Ectodermal cell (in vitro differentiated cells): ENCODE results near the gene COX10.

Experiments
- H3K27ac ChIP-seq: 2 replicates; pipeline ENCODE4 v1.7.0; 2013; ENCODE audit warnings: mild to moderate bottlenecking, low read depth, low read length; ENCODE audit not compliant: insufficient read depth, poor library complexity, severe bottlenecking
- H3K27me3 ChIP-seq: 2 replicates; pipeline ENCODE4 v1.7.0; 2013; ENCODE audit warnings: mild to moderate bottlenecking, low read length; ENCODE audit not compliant: insufficient read depth, control insufficient read depth, poor library complexity, severe bottlenecking
- H3K36me3 ChIP-seq: one replicate; pipeline ENCODE4 v1.7.0; 2013; ENCODE audit warnings: low read length; ENCODE audit not compliant: control insufficient read depth, insufficient read depth
- H3K4me1 ChIP-seq: one replicate; pipeline ENCODE4 v1.7.0; 2013; ENCODE audit warnings: low read length; ENCODE audit not compliant: control insufficient read depth, insufficient read depth
- H3K4me3 ChIP-seq: 2 replicates; pipeline ENCODE4 v1.7.0; 2013; ENCODE audit warnings: low read depth, low read length, control low read depth; ENCODE audit not compliant: insufficient read depth
- H3K9me3 ChIP-seq: 2 replicates; pipeline ENCODE4 v1.7.0; 2013; ENCODE audit warnings: mild to moderate bottlenecking, low read length, moderate library complexity; ENCODE audit not compliant: control insufficient read depth
- WGBS, 2 experiments: methylation state at CpG; one replicate each; pipeline ENCODE4 v1.1.7; 2013; ENCODE audit warnings: missing lambda C conversion rate in 2 of 2; 5-methylcytosine and 5-hydroxymethylcytosine counted together

Gene COX10

GRCh38 chr17:14138649-14139048 lies 69.3 kb downstream of the COX10 start:
- peaks cover 4% of the 10 kb centered on the region for H3K4me1 ChIP-seq
- no peak overlapping the region for H3K4me3 ChIP-seq
- H3K36me3 ChIP-seq = no peaks in the 10 kb centered on the region
- no peak overlapping the region for H3K27ac ChIP-seq
- WGBS, 2 experiments = 86 to 91% methylated on average over 6 to 7 of the region's 7 CpGs
- H3K9me3 ChIP-seq = no peaks in the 10 kb centered on the region
- H3K27me3 ChIP-seq = no peaks in the 10 kb centered on the region

- peaks cover 4% of the 10 kb centered on the region for H3K4me1 ChIP-seq
- no peak overlapping the region for H3K4me3 ChIP-seq
- no peaks in the 10 kb centered on the region for H3K27me3 ChIP-seq
- 79 to 86% methylated on average over 3 of the region's 3 CpGs for WGBS, 2 experiments
- no peaks in the 10 kb centered on the region for H3K9me3 ChIP-seq
- H3K36me3 ChIP-seq = no peaks in the 10 kb centered on the region
- no peak overlapping the region for H3K27ac ChIP-seq
Measured at GRCh38 chr17:14143688-14144087, 74.4 kb downstream of the COX10 start.

GRCh38 chr17:14144508-14144907 lies 75.2 kb downstream of the COX10 start:
- Histone ChIP-seq H3K36me3 (no peaks in the 10 kb centered on the region), H3K27me3 (no peaks in the 10 kb centered on the region), H3K9me3 (no peaks in the 10 kb centered on the region), H3K27ac (no peak overlapping the region), H3K4me1 (peaks cover 4% of the 10 kb centered on the region), H3K4me3 (no peak overlapping the region)
- 82 to 94% methylated on average over 3 of the region's 4 CpGs for WGBS, 2 experiments

DNA sequence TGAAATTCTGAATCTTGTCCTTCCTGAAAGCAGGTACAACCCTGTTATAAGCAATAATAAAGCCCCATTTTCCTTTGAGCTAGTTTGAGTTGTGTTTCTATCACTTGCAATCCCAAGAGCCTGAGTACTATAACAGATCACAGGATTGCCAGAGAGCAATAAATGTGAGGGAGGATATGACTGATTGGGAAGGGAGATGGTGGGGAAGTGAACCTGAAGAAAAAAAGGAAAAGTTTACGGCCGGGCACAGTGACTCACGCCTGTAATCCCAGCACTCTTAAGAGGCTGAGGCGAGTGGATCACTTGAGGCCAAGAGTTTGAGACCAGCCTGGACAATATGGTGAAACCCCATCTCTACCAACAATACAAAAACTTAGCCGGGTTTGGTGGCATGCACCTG lies 80.4 kb downstream of the COX10 start:
- WGBS, 2 experiments = 87 to 90% methylated on average over 5 of the region's 5 CpGs
- H3K27ac ChIP-seq = no peak overlapping the region
- H3K4me3 ChIP-seq = no peak overlapping the region

DNA sequence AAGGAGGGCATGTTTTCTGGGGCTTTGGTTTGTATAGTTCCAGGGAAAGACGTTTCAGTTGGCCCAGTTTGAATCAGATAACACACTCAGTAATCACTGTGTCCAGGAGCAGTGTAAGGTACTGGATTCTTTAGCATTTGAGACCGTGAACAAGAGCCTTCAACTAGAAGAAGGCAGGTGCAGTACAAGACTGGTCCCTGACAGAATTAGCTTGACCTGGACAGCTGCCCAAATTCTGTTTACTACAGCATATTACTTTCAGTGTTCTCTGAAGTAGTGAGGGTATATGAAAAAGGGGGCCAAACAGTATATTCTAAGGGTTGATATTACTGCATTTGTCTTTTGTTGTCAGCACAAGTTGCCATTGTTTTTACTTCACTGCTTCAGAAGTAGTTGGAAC lies 81.3 kb downstream of the COX10 start:
- Histone ChIP-seq H3K4me1 (no peaks in the 10 kb centered on the region), H3K27me3 (no peaks in the 10 kb centered on the region), H3K27ac (no peak overlapping the region), H3K9me3 (no peaks in the 10 kb centered on the region), H3K36me3 (no peaks in the 10 kb centered on the region), H3K4me3 (no peak overlapping the region)
- WGBS, 2 experiments = 92 to 93% methylated on average over 2 of the region's 2 CpGs

More for the DNA sequence above, 80.4 kb downstream of the COX10 start:
- H3K27me3 ChIP-seq = no peaks in the 10 kb centered on the region
- peaks cover 2% of the 10 kb centered on the region for H3K4me1 ChIP-seq
- H3K9me3 ChIP-seq = no peaks in the 10 kb centered on the region
- H3K36me3 ChIP-seq = no peaks in the 10 kb centered on the region

DNA sequence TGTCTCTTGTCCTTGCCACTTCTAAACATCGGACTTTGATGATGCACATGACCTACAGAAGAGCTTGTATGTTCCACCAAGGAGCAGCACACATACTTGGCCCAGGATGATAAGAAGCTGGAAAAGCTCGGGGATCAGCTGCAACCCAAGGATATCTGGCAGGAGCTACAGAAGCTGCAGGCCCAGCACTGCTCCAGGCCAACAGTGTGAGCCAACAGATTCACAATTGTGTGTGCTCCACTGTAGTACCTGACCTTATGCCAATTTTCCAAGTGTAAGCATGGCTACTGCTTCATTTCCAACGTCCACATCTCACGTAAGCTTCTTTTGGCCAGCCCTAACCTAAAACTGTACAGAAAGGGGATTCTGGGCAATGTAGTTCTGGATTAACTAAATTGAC lies 83.4 kb downstream of the COX10 start:
- no peaks in the 10 kb centered on the region for H3K4me1 ChIP-seq
- no peaks in the 10 kb centered on the region for H3K27me3 ChIP-seq
- 92% methylated on average over 4 of the region's 4 CpGs for WGBS, 2 experiments
- no peak overlapping the region for H3K4me3 ChIP-seq
- no peaks in the 10 kb centered on the region for H3K36me3 ChIP-seq
- no peak overlapping the region for H3K27ac ChIP-seq
- no peaks in the 10 kb centered on the region for H3K9me3 ChIP-seq

GRCh38 chr17:14153374-14153773 lies 84.1 kb downstream of the COX10 start:
- no peak overlapping the region for H3K27ac ChIP-seq
- WGBS, 2 experiments = 100% methylated on average over 1 of the region's 1 CpG; no CpG with 5 or more reads in 1 of the 2 experiments
- no peaks in the 10 kb centered on the region for H3K27me3 ChIP-seq
- no peaks in the 10 kb centered on the region for H3K4me1 ChIP-seq
- no peaks in the 10 kb centered on the region for H3K9me3 ChIP-seq
- no peak overlapping the region for H3K4me3 ChIP-seq
- no peaks in the 10 kb centered on the region for H3K36me3 ChIP-seq

DNA sequence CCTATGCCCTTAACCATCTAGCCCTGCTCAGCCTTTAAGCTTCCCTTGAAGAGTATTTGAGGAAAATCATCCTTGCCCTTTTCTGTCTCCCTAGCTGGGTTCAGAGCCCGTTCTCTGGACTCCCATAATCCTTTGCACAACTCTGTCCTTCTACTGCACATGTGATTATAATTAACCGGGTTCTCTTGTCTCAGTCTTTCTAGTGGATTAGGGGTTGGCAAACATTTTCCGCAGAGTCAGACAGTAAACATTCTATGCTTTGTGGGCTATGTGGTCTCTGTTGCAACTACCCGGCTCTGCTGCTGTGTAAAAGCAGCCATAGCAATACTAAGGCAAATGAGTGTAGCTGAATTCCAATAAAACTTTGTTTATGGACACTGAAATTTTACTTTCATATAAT lies 87.4 kb downstream of the COX10 start:
- H3K27me3 ChIP-seq = no peaks in the 10 kb centered on the region
- H3K4me1 ChIP-seq = no peaks in the 10 kb centered on the region
- no peak overlapping the region for H3K27ac ChIP-seq
- H3K4me3 ChIP-seq = no peak overlapping the region
- no peaks in the 10 kb centered on the region for H3K36me3 ChIP-seq
- 45% methylated on average over 4 of the region's 4 CpGs for WGBS, 2 experiments
- no peaks in the 10 kb centered on the region for H3K9me3 ChIP-seq

DNA sequence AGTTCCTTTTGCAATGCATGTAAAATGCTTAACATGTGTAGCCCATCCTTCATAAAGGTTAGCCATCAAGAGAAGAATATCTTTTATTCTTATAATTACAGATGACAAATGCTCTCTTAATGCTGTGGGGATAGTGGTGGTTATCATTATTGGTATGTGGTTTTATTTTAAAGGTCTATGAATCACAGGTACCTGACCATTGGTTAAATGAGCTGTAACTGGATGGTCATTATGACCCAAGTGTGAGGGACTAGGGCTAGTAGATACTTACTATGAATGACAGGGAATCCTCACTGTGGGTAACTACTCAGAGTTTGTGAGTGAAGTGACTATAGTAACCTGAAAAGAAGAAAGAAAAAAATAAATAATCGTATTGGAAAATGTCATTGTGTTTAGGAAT lies 88.5 kb downstream of the COX10 start:
- Histone ChIP-seq H3K36me3 (no peaks in the 10 kb centered on the region), H3K4me1 (no peaks in the 10 kb centered on the region), H3K27ac (no peak overlapping the region), H3K9me3 (no peaks in the 10 kb centered on the region), H3K27me3 (no peaks in the 10 kb centered on the region), H3K4me3 (no peak overlapping the region)
- WGBS, 2 experiments = 91 to 92% methylated on average over 1 of the region's 1 CpG

- Histone ChIP-seq H3K4me3 (no peak overlapping the region), H3K4me1 (no peaks in the 10 kb centered on the region), H3K36me3 (no peaks in the 10 kb centered on the region), H3K27ac (no peak overlapping the region), H3K9me3 (no peaks in the 10 kb centered on the region), H3K27me3 (no peaks in the 10 kb centered on the region)
- 96 to 100% methylated on average over 2 to 3 of the region's 3 CpGs for WGBS, 2 experiments
Measured at GRCh38 chr17:14158707-14159106, 89.4 kb downstream of the COX10 start.

- 91 to 95% methylated on average over 1 of the region's 1 CpG for WGBS, 2 experiments
- Histone ChIP-seq H3K36me3 (no peaks in the 10 kb centered on the region), H3K9me3 (no peaks in the 10 kb centered on the region), H3K27ac (no peak overlapping the region), H3K4me1 (no peaks in the 10 kb centered on the region), H3K4me3 (no peak overlapping the region), H3K27me3 (no peaks in the 10 kb centered on the region)
Measured at GRCh38 chr17:14161419-14161818, 92.1 kb downstream of the COX10 start.
